NCI-H446 treated with DMSO at 0.1 percent for 48 hours (cell line): Measurements from ENCODE around the gene TAF4.
"Not testable (repeated sequence)": the region's sequence is repeated elsewhere in the genome, so short reads cannot be mapped to it uniquely, and the experiment has no call there.

Source experiments
- DNase-seq: peaks from one replicate; lab custom pipeline; 2025; lab: John Stamatoyannopoulos, UW

Gene TAF4

DNA sequence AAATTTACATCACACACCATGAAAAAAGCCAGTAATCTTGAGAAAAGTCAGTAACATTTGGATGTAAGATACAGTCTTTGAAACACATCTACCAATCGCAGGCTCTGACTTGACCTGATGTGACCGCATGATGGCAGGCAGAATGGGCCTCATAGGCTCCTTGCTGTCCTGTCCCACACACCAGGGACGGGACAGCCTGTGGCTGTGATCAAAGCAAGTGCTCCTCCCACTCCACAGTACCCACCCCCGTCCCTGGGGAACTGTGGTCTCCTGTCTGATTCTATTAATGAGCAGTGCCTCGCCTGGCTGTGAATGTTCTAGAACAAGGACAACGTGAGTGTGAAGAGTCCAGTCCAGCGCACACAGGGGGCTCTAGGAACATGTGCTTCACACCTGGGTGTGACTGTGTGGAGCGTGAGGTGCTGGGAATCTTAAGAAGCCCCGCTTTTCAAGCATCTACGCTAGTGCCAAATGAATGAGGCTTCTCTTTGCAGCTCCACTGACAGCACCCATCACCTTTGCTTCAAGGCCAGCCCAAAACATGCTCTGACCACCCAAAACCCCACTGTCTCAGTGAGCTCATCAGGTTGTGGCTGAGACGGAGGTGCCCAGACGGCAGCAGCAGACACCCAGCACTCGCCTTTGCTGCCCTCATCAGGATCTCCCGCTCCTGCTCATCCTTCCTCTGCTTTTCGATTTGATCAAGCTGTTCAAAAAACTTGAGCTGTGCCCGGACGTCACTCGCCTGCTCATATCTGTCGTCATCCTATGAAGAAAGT is 67.1 kb downstream of the TAF4 start:
- no peak for DNase-seq

- DNase-seq, result no peak
Observed at GRCh38 chr20:61997891-61998290, 67.8 kb downstream of the TAF4 start.

DNA sequence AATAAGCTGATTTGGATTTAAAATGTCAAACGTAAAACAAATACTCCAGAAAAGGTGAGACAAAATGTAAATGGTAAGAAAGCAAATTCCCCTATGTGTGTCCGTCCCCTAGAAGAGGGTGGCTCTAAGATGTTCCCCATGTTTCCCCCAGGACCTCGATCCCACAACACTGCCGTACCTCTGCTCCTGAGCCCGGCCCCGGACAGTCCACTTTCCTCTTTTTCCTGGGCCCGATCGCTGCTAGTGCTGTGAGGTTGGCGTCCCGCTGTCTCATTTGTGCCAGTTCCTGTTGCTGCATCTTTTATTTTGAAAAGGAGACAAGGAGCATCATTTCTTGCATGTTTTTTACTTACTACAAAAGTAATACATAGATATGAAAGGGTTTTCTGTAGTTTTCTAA is 68.3 kb downstream of the TAF4 start:
- DNase-seq, result no peak

DNA sequence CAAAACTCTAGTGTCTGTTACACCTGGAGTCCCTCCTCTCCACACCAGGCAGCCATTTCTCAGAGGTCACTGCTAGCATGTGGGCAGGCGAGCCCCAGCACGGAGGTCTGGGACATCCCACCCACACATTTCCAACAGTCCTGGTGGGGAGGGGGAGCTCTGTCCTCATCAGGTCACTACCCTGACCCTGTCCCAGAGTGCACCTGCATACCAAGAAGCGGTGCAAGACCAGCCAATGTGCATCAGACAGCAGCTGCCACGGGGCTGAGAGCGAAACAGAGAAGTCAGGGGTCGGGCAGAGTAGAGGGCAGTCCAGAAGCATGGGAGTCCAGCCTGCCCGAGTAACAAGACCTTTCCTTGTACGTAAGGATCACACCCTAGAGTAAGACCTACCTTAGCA is 71.1 kb downstream of the TAF4 start:
- DNase-seq, result no peak

- DNase-seq, result no peak
Observed at GRCh38 chr20:61993058-61993457, 72.6 kb downstream of the TAF4 start.

DNA sequence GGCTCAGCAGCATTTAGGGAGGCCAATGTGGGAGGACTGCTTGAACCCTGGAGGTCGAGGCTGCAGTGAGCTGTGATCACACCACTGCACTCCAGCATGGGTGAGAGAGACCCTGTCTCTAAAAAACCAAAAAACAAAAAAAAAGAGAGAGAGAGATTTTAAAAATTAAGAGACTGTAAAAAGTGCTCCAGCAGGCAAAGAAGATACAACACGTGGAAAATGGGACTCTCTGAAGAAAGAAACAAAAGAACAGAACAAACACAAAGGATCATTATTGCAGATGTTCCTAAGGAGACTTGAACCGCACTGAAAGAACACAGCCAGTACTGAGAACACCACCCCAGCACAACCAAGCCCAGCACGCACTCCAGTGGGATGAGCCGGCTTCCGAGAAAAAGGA is 74.2 kb downstream of the TAF4 start:
- DNase-seq, result no peak

DNA sequence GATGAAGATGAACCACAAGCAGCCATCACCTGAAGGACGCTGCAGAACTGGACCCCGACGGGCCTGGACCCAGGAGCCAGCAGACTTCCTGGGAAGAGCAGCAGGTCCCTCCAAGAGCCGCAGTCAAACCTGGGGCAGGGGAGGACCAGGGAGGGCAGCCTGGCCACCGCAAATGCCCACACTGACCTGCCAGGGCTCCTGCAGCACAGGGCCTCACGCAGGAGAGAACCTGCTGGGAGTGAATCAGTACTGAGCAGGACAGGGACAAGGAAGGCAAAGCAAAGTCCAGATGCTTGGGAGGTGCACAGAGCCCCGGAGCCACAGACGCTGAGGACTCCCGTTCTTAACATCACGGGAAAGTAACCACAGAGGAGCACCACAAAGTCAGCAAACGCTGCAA is 75.2 kb downstream of the TAF4 start:
- no peak for DNase-seq

- DNase-seq, result no peak
Observed at GRCh38 chr20:61989741-61990140, 75.9 kb downstream of the TAF4 start.

- no peak for DNase-seq
Observed at GRCh38 chr20:61988665-61989064, 77.0 kb downstream of the TAF4 start.

GRCh38 chr20:61986762-61987321 is 78.8 kb downstream of the TAF4 start:
- no peak for DNase-seq

GRCh38 chr20:61985096-61985495 is 80.6 kb downstream of the TAF4 start:
- DNase-seq, result no peak

GRCh38 chr20:61984431-61984830 is 81.2 kb downstream of the TAF4 start:
- DNase-seq, result not testable (repeated sequence)

DNA sequence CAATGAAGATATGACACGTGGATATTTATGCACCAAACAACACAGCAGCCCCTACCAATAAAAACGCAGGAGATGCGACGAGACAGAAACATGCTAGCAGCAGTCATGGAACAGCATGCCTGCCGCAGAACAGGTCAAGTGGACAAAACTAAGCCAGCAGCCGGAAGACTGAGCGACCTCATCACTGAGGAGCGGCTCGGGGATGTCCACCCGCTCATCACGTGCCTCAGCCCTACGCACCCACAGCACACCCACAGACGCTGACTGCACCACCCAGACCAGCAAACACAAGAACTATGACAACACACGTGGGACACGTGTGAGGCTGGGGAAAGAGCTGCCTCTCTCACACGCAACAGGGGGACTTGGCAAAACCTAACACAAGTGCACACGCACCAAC is 81.7 kb downstream of the TAF4 start:
- no peak for DNase-seq

GRCh38 chr20:61982951-61983315 is 82.7 kb downstream of the TAF4 start:
- no peak for DNase-seq

DNA sequence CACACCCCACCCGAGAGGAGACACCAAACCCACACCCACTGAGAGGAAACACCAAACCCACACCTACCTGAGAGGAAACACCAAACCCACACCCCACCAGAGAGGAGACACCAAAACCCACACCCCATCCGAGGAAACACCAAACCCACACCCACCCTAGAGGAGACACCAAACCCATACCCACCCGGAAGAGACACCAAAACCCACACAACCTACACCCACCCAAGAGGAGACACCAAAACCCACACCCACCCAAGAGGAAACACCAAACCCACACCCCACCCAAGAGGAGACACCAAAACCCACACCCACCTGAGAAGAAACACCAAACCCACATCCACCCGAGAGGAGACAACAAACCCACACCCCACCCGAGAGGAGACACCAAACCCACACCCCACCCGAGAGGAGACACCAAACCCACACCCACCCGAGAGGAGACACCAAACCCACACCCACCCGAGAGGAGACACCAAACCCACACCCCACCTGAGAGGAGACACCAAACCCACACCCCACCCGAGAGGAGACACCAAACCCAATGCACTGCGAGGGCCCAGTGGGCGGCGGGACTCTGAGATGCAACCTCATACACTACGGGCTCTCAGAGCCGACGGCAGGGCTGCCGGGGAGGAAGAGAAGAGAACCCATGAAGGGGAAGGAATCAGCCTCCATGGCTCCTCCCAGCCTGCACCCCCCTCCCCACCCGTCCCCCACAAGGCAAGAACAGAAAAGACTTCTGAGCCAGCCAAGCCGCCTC is 83.3 kb downstream of the TAF4 start:
- no peak for DNase-seq

DNA sequence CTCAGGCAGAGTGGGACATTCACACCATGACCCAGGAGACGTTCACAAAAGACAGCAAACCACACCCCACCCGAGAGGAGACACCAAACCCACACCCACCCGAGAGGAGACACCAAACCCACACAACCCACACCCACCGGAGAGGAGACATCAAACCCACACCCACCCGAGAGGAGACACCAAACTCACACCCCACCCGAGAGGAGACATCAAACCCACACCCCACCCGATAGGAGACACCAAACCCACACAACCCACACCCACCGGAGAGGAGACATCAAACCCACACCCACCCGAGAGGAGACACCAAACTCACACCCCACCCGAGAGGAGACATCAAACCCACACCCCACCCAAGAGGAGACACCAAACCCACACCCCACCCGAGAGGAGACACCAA is 84.0 kb downstream of the TAF4 start:
- DNase-seq, result not testable (repeated sequence)

GRCh38 chr20:61980647-61981583 is 84.8 kb downstream of the TAF4 start:
- no peak for DNase-seq

DNA sequence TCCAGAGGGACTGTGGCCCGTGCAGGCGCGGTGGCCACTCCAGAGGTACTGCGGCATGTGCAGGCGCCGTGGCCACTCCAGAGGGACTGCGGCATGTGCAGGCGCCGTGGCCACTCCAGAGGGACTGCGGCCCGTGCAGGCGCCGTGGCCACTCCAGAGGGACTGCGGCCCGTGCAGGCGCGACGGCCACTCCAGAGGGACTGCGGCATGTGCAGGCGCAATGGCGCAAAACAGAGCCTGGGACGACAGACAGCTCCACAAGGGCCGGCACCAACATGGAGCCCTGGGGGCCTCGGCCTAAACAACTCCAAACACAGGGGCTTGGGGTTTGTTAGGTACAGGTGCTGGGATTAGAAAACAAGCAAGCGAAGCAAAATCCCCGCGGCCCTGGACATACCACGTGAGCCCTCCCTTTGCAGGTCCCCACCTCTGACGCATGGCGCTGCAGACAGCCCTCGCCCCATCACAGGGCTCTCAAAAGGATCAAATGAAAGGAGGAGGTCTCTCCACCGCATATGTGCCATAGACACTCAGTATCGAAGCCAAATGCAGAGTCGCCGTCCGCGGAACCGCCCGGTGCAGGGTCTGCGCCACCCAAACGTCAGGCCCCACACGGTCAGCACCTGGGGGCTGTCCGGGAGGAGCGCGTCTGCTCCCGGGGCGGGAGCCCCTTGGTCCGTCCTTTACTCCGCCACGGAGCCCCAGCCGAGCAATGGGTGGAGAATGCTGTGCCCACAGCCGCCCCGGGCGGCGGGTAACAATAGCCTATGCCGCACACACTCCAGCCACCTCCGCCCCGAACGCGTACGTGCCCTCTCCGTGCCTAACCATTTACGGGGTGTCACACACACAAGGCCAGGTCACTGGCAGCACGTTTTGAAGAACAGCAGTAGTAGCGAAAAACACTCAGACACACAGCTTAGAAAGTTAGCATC is 85.7 kb downstream of the TAF4 start:
- DNase-seq, result no peak

DNA sequence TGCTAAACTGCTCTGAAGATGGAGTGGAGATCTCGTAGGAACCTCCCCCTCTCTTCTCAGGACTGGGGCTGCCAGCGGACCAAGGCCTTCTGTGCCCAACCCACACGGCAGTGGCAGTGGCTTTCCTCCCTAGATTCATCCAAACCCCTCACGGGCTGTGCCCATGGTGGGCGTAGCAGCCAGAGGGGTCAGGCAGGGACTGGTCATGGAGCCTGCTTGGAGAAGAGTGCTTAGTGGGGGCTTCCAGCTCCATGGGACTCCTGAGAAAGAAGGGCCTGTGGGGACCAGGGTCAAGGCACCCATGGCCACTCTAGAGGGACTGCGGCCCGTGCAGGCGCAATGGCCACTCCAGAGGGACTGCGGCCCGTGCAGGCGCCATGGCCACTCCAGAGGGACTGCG is 86.6 kb downstream of the TAF4 start:
- no peak for DNase-seq

- DNase-seq, result no peak
Observed at GRCh38 chr20:61978491-61978890, 87.2 kb downstream of the TAF4 start.

DNA sequence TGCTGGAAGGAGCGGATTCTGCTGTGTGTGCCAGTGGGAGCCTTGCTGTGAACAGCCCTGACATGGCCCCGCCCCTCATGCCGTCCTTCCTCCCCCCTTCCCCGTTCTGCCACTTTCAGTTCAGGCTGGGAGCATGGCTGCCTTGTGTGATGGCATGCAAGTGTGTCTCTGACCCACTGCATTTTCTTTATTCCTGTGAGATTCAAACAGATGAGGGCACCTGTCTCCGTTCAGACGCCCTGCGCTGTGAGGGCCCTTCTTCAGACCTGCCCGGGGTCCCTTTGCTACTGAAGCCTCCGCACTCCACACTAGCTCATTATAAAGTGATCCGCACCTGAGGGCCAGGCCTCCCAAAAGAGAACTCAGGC is 88.3 kb downstream of the TAF4 start:
- no peak for DNase-seq
